ENCODE data around the gene SP3. TPM values are rescaled to one million over a fixed set of nuclear protein-coding genes. Genes with fewer than 3 reads are reported as not detected.

Gene SP3
- total and polyA plus RNA-seq, 2 donors (not counting 1 experiment from before 2014, with no cell fraction given), result 64.1 to 124 TPM

- no peak overlapping the region for H3K4me3 ChIP-seq (replicated peaks in 1 of 4; ENCODE audit: control extremely low read depth in 1 of 4, insufficient read depth in 1 of 4, low read depth in 3 of 4, low read length in 4 of 4)
- peak in 1 of 2 donors; percentile 15 for DNase-seq (ENCODE audit: low read depth in 2 of 2)
- no peak for TF ChIP-seq CTCF (conservative IDR thresholded peaks at IDR 0.05 in 1 of 2, IDR thresholded peaks at IDR 0.05 in 1 of 2; ENCODE audit: low read depth in 1 of 2, low read length in 2 of 2)
- TF ChIP-seq EZH2 (IDR thresholded peaks at IDR 0.05; ENCODE audit: low read length, missing control alignments), result no peak
- H4K20me1 ChIP-seq (ENCODE audit: control insufficient read depth, extremely low read depth, insufficient read depth, low read length), result no peaks in the 10 kb centered on the region
- H3K79me2 ChIP-seq (ENCODE audit: control insufficient read depth, insufficient read depth, low read length), result no peaks in the 10 kb centered on the region
- no peaks in the 10 kb centered on the region for H3K4me1 ChIP-seq (ENCODE audit: control insufficient read depth, extremely low read depth, insufficient read depth, low read length)
- H3K27me3 ChIP-seq (ENCODE audit: control insufficient read depth, insufficient read depth, low read length), result no peaks in the 10 kb centered on the region
- H3K9me3 ChIP-seq (ENCODE audit: control insufficient read depth, insufficient read depth, low read depth, low read length), result no peaks in the 10 kb centered on the region
- H3K36me3 ChIP-seq (ENCODE audit: control insufficient read depth, insufficient read depth, low read length), result no peaks in the 10 kb centered on the region
- no peak overlapping the region for H3K9ac ChIP-seq (ENCODE audit: insufficient read depth, low read length)
- no peak overlapping the region for H3K4me2 ChIP-seq (ENCODE audit: extremely low read depth, insufficient read depth, low read length)
- no peak overlapping the region for H3K27ac ChIP-seq (ENCODE audit: insufficient read depth, low read length)
- H2AFZ ChIP-seq (ENCODE audit: low read length), result no peak overlapping the region
These were observed 67.0 kb downstream of the SP3 start for GRCh38 chr2:173898178-173898668.

DNA sequence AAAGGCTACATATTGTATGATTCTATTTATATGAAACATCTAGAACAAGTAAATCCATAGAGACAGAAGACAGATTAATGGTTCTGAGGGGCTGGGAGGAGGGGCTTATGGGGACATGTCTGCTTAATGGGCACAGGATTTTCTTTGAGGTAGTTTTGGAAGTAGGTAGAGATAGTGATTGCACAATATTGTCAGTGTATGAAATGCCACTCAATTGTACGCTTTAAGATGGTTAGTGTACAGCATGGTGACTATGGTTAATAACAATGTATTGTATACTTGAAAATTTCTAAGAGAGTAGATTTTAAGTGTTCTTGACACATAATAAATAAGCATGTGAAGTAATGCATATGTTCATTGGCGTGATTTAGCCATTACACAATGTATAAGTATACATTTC lies 68.4 kb downstream of the SP3 start:
- H3K27me3 ChIP-seq (ENCODE audit: control insufficient read depth, insufficient read depth, low read length), result no peaks in the 10 kb centered on the region
- no peak overlapping the region for H3K4me2 ChIP-seq (ENCODE audit: extremely low read depth, insufficient read depth, low read length)
- H2AFZ ChIP-seq (ENCODE audit: low read length), result no peak overlapping the region
- TF ChIP-seq EZH2 (IDR thresholded peaks at IDR 0.05; ENCODE audit: low read length, missing control alignments), result no peak
- TF ChIP-seq CTCF (conservative IDR thresholded peaks at IDR 0.05 in 1 of 2, IDR thresholded peaks at IDR 0.05 in 1 of 2; ENCODE audit: low read depth in 1 of 2, low read length in 2 of 2), result no peak
- no peaks in the 10 kb centered on the region for H3K4me1 ChIP-seq (ENCODE audit: control insufficient read depth, extremely low read depth, insufficient read depth, low read length)
- H3K27ac ChIP-seq (ENCODE audit: insufficient read depth, low read length), result no peak overlapping the region
- H3K9me3 ChIP-seq (ENCODE audit: control insufficient read depth, insufficient read depth, low read depth, low read length), result no peaks in the 10 kb centered on the region
- H4K20me1 ChIP-seq (ENCODE audit: control insufficient read depth, extremely low read depth, insufficient read depth, low read length), result no peaks in the 10 kb centered on the region
- no peaks in the 10 kb centered on the region for H3K36me3 ChIP-seq (ENCODE audit: control insufficient read depth, insufficient read depth, low read length)
- H3K79me2 ChIP-seq (ENCODE audit: control insufficient read depth, insufficient read depth, low read length), result no peaks in the 10 kb centered on the region
- H3K4me3 ChIP-seq (replicated peaks in 1 of 4; ENCODE audit: control extremely low read depth in 1 of 4, insufficient read depth in 1 of 4, low read depth in 3 of 4, low read length in 4 of 4), result no peak overlapping the region
- H3K9ac ChIP-seq (ENCODE audit: insufficient read depth, low read length), result no peak overlapping the region
- no peak for DNase-seq (ENCODE audit: low read depth in 2 of 2)

- TF ChIP-seq CTCF (conservative IDR thresholded peaks at IDR 0.05 in 1 of 2, IDR thresholded peaks at IDR 0.05 in 1 of 2; ENCODE audit: low read depth in 1 of 2, low read length in 2 of 2), result no peak
- TF ChIP-seq EZH2 (IDR thresholded peaks at IDR 0.05; ENCODE audit: low read length, missing control alignments), result no peak
These were observed 72.8 kb downstream of the SP3 start for GRCh38 chr2:173892341-173892740.

More at GRCh38 chr2:173892341-173892740, 72.8 kb downstream of the SP3 start:
- DNase-seq (ENCODE audit: low read depth in 2 of 2), result no peak
- no peaks in the 10 kb centered on the region for H3K9me3 ChIP-seq (ENCODE audit: control insufficient read depth, insufficient read depth, low read depth, low read length)
- no peaks in the 10 kb centered on the region for H3K4me1 ChIP-seq (ENCODE audit: control insufficient read depth, extremely low read depth, insufficient read depth, low read length)
- no peak overlapping the region for H3K9ac ChIP-seq (ENCODE audit: insufficient read depth, low read length)
- H3K4me3 ChIP-seq (replicated peaks in 1 of 4; ENCODE audit: control extremely low read depth in 1 of 4, insufficient read depth in 1 of 4, low read depth in 3 of 4, low read length in 4 of 4), result no peak overlapping the region
- H2AFZ ChIP-seq (ENCODE audit: low read length), result no peak overlapping the region
- H3K79me2 ChIP-seq (ENCODE audit: control insufficient read depth, insufficient read depth, low read length), result no peaks in the 10 kb centered on the region
- no peak overlapping the region for H3K27ac ChIP-seq (ENCODE audit: insufficient read depth, low read length)
- H4K20me1 ChIP-seq (ENCODE audit: control insufficient read depth, extremely low read depth, insufficient read depth, low read length), result no peaks in the 10 kb centered on the region
- no peak overlapping the region for H3K4me2 ChIP-seq (ENCODE audit: extremely low read depth, insufficient read depth, low read length)
- H3K36me3 ChIP-seq (ENCODE audit: control insufficient read depth, insufficient read depth, low read length), result no peaks in the 10 kb centered on the region
- H3K27me3 ChIP-seq (ENCODE audit: control insufficient read depth, insufficient read depth, low read length), result peaks cover 2% of the 10 kb centered on the region

Measured in fibroblast of lung (primary cell).